Gastrocnemius medialis (tissue), 4 donors: ENCODE data around the gene IL36B.

ENCODE experiments used
- POLR2A ChIP-seq, 2 donors: fragments of 450-650 bp; IDR thresholded peaks; one replicate each; pipeline ENCODE4 v1.6.1; 2017; ENCODE audit warnings: antibody characterized with exemption in 2 of 2, mild to moderate bottlenecking in 2 of 2, moderate library complexity in 2 of 2
- TF ChIP-seq, protein P1 (sequence below), 5 experiments: fragments of 450-650 bp in 3 of 5; fragments of 200-600 bp in 2 of 5; sonication (generic) in 2 of 5; IDR thresholded peaks in 4 of 5; conservative IDR thresholded peaks in 1 of 5; 1 replicate in 4 of 5; 2 replicates in 1 of 5; pipeline ENCODE4 v1.5.1; 2016 to 2019; ENCODE audit warnings: antibody characterized with exemption in 5 of 5, mild to moderate bottlenecking in 3 of 5, moderate library complexity in 3 of 5

DNA sequence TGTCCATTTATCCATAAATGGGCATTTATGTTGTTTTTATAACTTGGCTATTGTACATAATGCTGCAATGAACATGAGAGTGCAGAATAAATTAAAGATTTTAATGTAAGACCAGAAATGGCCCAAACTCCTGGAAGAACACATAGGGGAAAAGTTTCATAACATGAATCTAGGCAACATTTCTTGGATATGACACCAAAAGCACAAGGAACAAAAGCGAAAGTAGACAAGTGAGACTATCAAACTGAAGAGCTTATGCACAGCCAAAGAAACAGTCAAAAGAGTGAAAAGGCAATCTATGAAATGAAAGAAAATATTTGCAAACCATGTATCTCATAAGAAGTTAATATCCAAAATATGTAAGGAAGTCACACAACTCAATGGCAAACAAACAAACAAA, 41.6 kb downstream of the IL36B start:
- no peak for TF ChIP-seq POLR2A (IDR thresholded peaks at IDR 0.05)
- TF ChIP-seq, protein P1, sequence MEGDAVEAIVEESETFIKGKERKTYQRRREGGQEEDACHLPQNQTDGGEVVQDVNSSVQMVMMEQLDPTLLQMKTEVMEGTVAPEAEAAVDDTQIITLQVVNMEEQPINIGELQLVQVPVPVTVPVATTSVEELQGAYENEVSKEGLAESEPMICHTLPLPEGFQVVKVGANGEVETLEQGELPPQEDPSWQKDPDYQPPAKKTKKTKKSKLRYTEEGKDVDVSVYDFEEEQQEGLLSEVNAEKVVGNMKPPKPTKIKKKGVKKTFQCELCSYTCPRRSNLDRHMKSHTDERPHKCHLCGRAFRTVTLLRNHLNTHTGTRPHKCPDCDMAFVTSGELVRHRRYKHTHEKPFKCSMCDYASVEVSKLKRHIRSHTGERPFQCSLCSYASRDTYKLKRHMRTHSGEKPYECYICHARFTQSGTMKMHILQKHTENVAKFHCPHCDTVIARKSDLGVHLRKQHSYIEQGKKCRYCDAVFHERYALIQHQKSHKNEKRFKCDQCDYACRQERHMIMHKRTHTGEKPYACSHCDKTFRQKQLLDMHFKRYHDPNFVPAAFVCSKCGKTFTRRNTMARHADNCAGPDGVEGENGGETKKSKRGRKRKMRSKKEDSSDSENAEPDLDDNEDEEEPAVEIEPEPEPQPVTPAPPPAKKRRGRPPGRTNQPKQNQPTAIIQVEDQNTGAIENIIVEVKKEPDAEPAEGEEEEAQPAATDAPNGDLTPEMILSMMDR (IDR thresholded peaks at IDR 0.05 in 4 of 5, conservative IDR thresholded peaks at IDR 0.05 in 1 of 5): no peak
